WTC11 (cell line): ENCODE data around the gene GRWD1.

Source experiments
- ATF1 ChIP-seq: sonication (generic); formaldehyde crosslinking; IDR thresholded peaks from 2 replicates; pipeline ENCODE4 v1.8.1; 2023; ENCODE audit warnings: mild to moderate bottlenecking, moderate library complexity, missing genetic modification reagents
- ATF3 ChIP-seq: sonication (generic); formaldehyde crosslinking; conservative IDR thresholded peaks from 2 replicates; pipeline ENCODE4 v1.8.1; 2022; ENCODE audit warnings: mild to moderate bottlenecking, missing genetic modification reagents
- CBFB ChIP-seq: sonication (generic); formaldehyde crosslinking; IDR thresholded peaks from 2 replicates; pipeline ENCODE4 v1.8.1; 2022; ENCODE audit warnings: mild to moderate bottlenecking, low read depth, missing genetic modification reagents
- E2F1 ChIP-seq: sonication (generic); formaldehyde crosslinking; IDR thresholded peaks from 2 replicates; pipeline ENCODE4 v1.8.0; 2022; ENCODE audit warnings: mild to moderate bottlenecking, missing genetic modification reagents
- HMGA2 ChIP-seq: fragments of 250-450 bp; sonication (Bioruptor Pico); IDR thresholded peaks from 2 replicates; pipeline ENCODE4 v1.4.0; 2021; ENCODE audit warnings: mild to moderate bottlenecking, moderate library complexity
- MAX ChIP-seq: sonication (generic); formaldehyde crosslinking; IDR thresholded peaks from 2 replicates; pipeline ENCODE4 v1.8.0; 2022; ENCODE audit warnings: mild to moderate bottlenecking, missing genetic modification reagents
- NFYB ChIP-seq: sonication (generic); formaldehyde crosslinking; conservative IDR thresholded peaks from 2 replicates; pipeline ENCODE4 v1.8.0; 2022; ENCODE audit warnings: low read depth, missing genetic modification reagents
- TCF7 ChIP-seq: sonication (generic); formaldehyde crosslinking; IDR thresholded peaks from 2 replicates; pipeline ENCODE4 v1.8.0; 2022; ENCODE audit warnings: mild to moderate bottlenecking, low read depth, missing genetic modification reagents, moderate library complexity
- USF2 ChIP-seq: sonication (generic); formaldehyde crosslinking; IDR thresholded peaks from 2 replicates; pipeline ENCODE4 v1.8.1; 2023; ENCODE audit warnings: mild to moderate bottlenecking, missing genetic modification reagents, moderate library complexity
- ZNF232 ChIP-seq: sonication (generic); formaldehyde crosslinking; IDR thresholded peaks from 2 replicates; pipeline ENCODE4 v1.8.0; 2022; ENCODE audit warnings: mild to moderate bottlenecking, missing genetic modification reagents
- ZNF317 ChIP-seq: sonication (generic); formaldehyde crosslinking; IDR thresholded peaks from 2 replicates; pipeline ENCODE4 v1.8.1; 2023; ENCODE audit warnings: low read depth, mild to moderate bottlenecking, moderate library complexity, missing genetic modification reagents, borderline replicate concordance
- TF ChIP-seq, protein P1 (sequence below): fragments of 200-600 bp; IDR thresholded peaks from 2 replicates; pipeline ENCODE4 v1.8.0; 2022; ENCODE audit warnings: antibody characterized with exemption

GRCh38 chr19:48436586-48436985 is 9.2 kb upstream of the GRWD1 start:
- TF ChIP-seq, protein P1, sequence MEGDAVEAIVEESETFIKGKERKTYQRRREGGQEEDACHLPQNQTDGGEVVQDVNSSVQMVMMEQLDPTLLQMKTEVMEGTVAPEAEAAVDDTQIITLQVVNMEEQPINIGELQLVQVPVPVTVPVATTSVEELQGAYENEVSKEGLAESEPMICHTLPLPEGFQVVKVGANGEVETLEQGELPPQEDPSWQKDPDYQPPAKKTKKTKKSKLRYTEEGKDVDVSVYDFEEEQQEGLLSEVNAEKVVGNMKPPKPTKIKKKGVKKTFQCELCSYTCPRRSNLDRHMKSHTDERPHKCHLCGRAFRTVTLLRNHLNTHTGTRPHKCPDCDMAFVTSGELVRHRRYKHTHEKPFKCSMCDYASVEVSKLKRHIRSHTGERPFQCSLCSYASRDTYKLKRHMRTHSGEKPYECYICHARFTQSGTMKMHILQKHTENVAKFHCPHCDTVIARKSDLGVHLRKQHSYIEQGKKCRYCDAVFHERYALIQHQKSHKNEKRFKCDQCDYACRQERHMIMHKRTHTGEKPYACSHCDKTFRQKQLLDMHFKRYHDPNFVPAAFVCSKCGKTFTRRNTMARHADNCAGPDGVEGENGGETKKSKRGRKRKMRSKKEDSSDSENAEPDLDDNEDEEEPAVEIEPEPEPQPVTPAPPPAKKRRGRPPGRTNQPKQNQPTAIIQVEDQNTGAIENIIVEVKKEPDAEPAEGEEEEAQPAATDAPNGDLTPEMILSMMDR: no peak
- no peak for TF ChIP-seq NFYB (CRISPR knock-in tag)
- no peak for TF ChIP-seq E2F1 (CRISPR knock-in tag)
- TF ChIP-seq ZNF317: no peak
- no peak for TF ChIP-seq HMGA2 (CRISPR knock-in tag)
- TF ChIP-seq MAX (CRISPR knock-in tag): no peak
- no peak for TF ChIP-seq ATF3 (CRISPR knock-in tag)
- TF ChIP-seq USF2: no peak
- no peak for TF ChIP-seq TCF7 (CRISPR knock-in tag)
- TF ChIP-seq CBFB (CRISPR knock-in tag): no peak
- TF ChIP-seq ZNF232 (CRISPR knock-in tag): no peak
- TF ChIP-seq ATF1 (CRISPR knock-in tag): no peak
